OCI-LY3 (cell line): ENCODE measurements around the gene GNE.

Experiments
- H2AFZ ChIP-seq: fragments of 200-600, 300-600 bp; shearing (Covaris generic); 2 replicates; pipeline ENCODE4 v1.6.0; 2014; ENCODE audit warnings: antibody characterized with exemption, low read depth, low read length
- H3K27ac ChIP-seq: fragments of 200-600, 300-600 bp; sonication (generic); 2 replicates; pipeline ENCODE4 v1.5.1; 2014; ENCODE audit warnings: mild to moderate bottlenecking, low read length, moderate library complexity, mixed read lengths
- H3K27me3 ChIP-seq: fragments of 200-600, 300-600 bp; sonication (generic); 2 replicates; pipeline ENCODE4 v1.6.1; 2014; ENCODE audit warnings: low read depth, low read length, mixed read lengths
- H3K36me3 ChIP-seq: fragments of 200-600, 300-600 bp; sonication (generic); replicated peaks from 2 replicates; pipeline ENCODE3; 2014; ENCODE audit warnings: low read depth, low read length, mixed read lengths
- H3K4me1 ChIP-seq: fragments of 300-600, 200-600 bp; sonication (generic); 2 replicates; pipeline ENCODE4 v1.6.1; 2014; ENCODE audit warnings: low read length, mixed read lengths
- H3K4me2 ChIP-seq: fragments of 200-600, 300-600 bp; sonication (generic); 2 replicates; pipeline ENCODE4 v1.6.1; 2014; ENCODE audit warnings: low read length, mixed read lengths
- H3K4me3 ChIP-seq: fragments of 300-600, 200-600 bp; sonication (generic); 2 replicates; pipeline ENCODE4 v1.5.1; 2014; ENCODE audit warnings: antibody characterized with exemption, mild to moderate bottlenecking, low read length, moderate library complexity
- H3K79me2 ChIP-seq: fragments of 300-600, 200-600 bp; shearing (Covaris generic); 2 replicates; pipeline ENCODE4 v1.6.1; 2014; ENCODE audit warnings: mild to moderate bottlenecking, low read length, mixed read lengths
- H3K9ac ChIP-seq: fragments of 300-600, 200-600 bp; shearing (Covaris generic); 2 replicates; pipeline ENCODE4 v1.6.0; 2014; ENCODE audit warnings: mild to moderate bottlenecking, low read length, moderate library complexity
- H3K9me3 ChIP-seq: fragments of 200-600, 300-600 bp; shearing (Covaris generic); 2 replicates; pipeline ENCODE4 v1.6.1; 2014; ENCODE audit warnings: low read length, mixed read lengths; ENCODE audit not compliant: insufficient read depth
- H4K20me1 ChIP-seq: fragments of 200-600, 300-600 bp; sonication (generic); 2 replicates; pipeline ENCODE4 v1.6.1; 2016; ENCODE audit warnings: low read length, mixed read lengths; ENCODE audit not compliant: insufficient read depth
- EZH2phosphoT487 ChIP-seq: fragments of 200-600 bp; shearing (Covaris generic); IDR thresholded peaks from 2 replicates; pipeline ENCODE4 v1.6.1; 2018; ENCODE audit warnings: antibody characterized with exemption, mixed run types, low read depth
- TF ChIP-seq, protein P1 (sequence below): fragments of 200-600, 300-600 bp; sonication (generic); IDR thresholded peaks from 2 replicates; pipeline ENCODE4 v1.5.1; 2014; ENCODE audit warnings: antibody characterized with exemption, low read length, low read depth

Gene GNE

DNA sequence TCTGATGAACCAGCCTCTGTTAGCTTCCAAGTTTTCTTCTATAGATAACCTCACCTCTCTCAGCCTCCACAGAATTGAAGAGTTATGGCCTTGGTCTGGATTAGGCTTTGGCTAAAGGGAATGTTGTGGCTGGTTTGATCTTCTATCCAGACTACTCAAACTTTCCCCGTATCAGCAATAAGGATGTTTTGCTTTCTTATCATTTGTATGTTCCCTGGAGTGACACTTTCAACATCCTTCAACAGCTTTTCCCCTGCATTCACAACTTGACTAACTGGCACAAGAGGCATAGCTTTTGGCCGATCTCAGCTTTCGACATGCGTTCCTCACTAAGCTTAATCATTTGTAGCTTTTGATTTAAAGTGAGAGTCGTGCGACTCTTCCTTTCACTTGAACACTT is 28.1 kb upstream of the GNE start:
- H3K9me3 ChIP-seq, result no peaks in the 10 kb centered on the region
- no peak overlapping the region for H3K27ac ChIP-seq
- no peak overlapping the region for H3K4me3 ChIP-seq
- no peak for TF ChIP-seq EZH2phosphoT487
- TF ChIP-seq, protein P1, sequence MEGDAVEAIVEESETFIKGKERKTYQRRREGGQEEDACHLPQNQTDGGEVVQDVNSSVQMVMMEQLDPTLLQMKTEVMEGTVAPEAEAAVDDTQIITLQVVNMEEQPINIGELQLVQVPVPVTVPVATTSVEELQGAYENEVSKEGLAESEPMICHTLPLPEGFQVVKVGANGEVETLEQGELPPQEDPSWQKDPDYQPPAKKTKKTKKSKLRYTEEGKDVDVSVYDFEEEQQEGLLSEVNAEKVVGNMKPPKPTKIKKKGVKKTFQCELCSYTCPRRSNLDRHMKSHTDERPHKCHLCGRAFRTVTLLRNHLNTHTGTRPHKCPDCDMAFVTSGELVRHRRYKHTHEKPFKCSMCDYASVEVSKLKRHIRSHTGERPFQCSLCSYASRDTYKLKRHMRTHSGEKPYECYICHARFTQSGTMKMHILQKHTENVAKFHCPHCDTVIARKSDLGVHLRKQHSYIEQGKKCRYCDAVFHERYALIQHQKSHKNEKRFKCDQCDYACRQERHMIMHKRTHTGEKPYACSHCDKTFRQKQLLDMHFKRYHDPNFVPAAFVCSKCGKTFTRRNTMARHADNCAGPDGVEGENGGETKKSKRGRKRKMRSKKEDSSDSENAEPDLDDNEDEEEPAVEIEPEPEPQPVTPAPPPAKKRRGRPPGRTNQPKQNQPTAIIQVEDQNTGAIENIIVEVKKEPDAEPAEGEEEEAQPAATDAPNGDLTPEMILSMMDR, result no peak
- H3K4me1 ChIP-seq, result no peaks in the 10 kb centered on the region
- H3K27me3 ChIP-seq, result no peaks in the 10 kb centered on the region
- no peaks in the 10 kb centered on the region; the same call in 1 of the 2 replicates for H4K20me1 ChIP-seq
- H3K9ac ChIP-seq, result no peak overlapping the region
- no peak overlapping the region for H3K4me2 ChIP-seq
- no peak overlapping the region for H2AFZ ChIP-seq
- no peaks in the 10 kb centered on the region for H3K36me3 ChIP-seq
- no peaks in the 10 kb centered on the region for H3K79me2 ChIP-seq

DNA sequence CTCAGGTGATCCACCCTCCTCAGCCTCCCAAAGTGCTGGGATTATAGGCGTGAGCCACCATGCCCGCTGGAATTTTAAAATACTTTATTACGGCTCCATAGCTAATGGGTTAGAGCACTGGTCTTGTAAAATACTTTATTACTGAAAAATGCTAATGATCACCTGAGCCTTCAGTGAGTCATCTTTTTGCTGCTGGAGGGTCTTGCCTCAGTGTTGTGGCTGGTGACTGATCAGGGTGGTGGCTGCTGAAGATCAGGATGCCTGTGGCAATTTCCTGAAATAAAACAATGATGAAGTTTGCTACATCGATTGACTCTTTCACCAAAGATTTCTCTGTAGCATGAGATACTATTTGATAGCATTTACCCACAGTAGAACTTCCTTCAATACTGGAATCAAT is 26.0 kb upstream of the GNE start:
- Histone ChIP-seq H2AFZ (no peak overlapping the region), H3K79me2 (no peaks in the 10 kb centered on the region), H3K27ac (no peak overlapping the region), H3K27me3 (no peaks in the 10 kb centered on the region), H4K20me1 (no peaks in the 10 kb centered on the region; the same call in 1 of the 2 replicates), H3K4me3 (no peak overlapping the region), H3K4me2 (no peak overlapping the region), H3K9me3 (no peaks in the 10 kb centered on the region), H3K4me1 (no peaks in the 10 kb centered on the region), H3K36me3 (no peaks in the 10 kb centered on the region), H3K9ac (no peak overlapping the region)
- no peak for TF ChIP-seq EZH2phosphoT487
- TF ChIP-seq, protein P1, result no peak

DNA sequence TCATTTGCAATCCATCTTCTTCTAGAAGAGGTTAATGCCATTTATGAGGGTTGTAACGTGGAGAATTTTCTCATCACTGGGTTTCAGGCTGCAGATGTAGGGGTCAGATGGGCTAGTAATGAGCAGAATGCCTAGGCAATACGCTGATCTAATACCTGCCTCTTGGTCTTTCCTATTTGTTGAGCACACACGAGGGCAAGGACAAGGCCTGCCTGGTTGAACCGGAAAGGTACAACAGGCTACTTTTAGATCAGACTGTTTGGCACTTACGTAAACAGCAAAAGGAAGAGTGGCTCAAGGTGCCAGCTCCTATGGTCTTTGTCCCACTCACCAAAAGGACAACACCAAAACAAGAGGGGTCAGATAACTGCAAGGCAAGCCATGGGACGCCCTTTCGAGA is 24.0 kb upstream of the GNE start:
- H2AFZ ChIP-seq, result no peak overlapping the region
- H3K36me3 ChIP-seq, result no peaks in the 10 kb centered on the region
- no peaks in the 10 kb centered on the region for H3K79me2 ChIP-seq
- H3K4me1 ChIP-seq, result 0 out of 2 replicates have a peak, but pooled peaks cover 3% of the 10 kb centered on the region
- TF ChIP-seq, protein P1, result no peak
- no peak for TF ChIP-seq EZH2phosphoT487
- no peak overlapping the region for H3K4me2 ChIP-seq
- H3K27ac ChIP-seq, result no peak overlapping the region
- no peaks in the 10 kb centered on the region; the same call in 1 of the 2 replicates for H4K20me1 ChIP-seq
- no peaks in the 10 kb centered on the region for H3K9me3 ChIP-seq
- H3K4me3 ChIP-seq, result no peak overlapping the region
- H3K27me3 ChIP-seq, result no peaks in the 10 kb centered on the region
- H3K9ac ChIP-seq, result no peak overlapping the region

DNA sequence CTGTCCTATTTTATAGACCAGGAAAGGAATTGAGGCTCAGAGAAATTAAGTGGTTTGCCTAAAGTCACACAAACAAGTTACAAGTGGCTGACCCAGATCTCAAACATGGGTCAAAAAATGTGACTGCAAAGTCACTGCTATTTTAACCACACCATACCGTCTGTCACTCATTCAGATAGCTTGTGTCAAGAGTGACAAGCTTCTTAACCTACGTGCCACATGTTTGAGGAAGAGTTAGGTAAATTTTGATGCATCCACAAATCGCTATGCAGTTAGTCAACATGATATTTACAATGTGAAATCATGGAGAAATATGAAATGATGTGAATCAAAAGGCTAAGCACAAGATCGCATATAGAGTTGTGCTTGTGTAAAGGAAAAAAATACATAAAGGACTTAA is 22.7 kb upstream of the GNE start:
- Histone ChIP-seq H3K4me3 (no peak overlapping the region), H3K27ac (no peak overlapping the region), H3K9ac (no peak overlapping the region), H3K36me3 (no peaks in the 10 kb centered on the region), H2AFZ (no peak overlapping the region), H3K9me3 (no peaks in the 10 kb centered on the region), H3K4me2 (no peak overlapping the region), H3K27me3 (no peaks in the 10 kb centered on the region), H4K20me1 (no peaks in the 10 kb centered on the region; the same call in 1 of the 2 replicates), H3K4me1 (peaks cover 11% of the 10 kb centered on the region; the same call in 1 of the 2 replicates), H3K79me2 (no peaks in the 10 kb centered on the region)
- TF ChIP-seq, protein P1, result no peak
- TF ChIP-seq EZH2phosphoT487, result no peak
